ENCODE data around the gene SH2B3.
A peak's percentile ranks its signal among the peaks of the same experiment; 100 is the strongest.

SH2B3 gene

DNA sequence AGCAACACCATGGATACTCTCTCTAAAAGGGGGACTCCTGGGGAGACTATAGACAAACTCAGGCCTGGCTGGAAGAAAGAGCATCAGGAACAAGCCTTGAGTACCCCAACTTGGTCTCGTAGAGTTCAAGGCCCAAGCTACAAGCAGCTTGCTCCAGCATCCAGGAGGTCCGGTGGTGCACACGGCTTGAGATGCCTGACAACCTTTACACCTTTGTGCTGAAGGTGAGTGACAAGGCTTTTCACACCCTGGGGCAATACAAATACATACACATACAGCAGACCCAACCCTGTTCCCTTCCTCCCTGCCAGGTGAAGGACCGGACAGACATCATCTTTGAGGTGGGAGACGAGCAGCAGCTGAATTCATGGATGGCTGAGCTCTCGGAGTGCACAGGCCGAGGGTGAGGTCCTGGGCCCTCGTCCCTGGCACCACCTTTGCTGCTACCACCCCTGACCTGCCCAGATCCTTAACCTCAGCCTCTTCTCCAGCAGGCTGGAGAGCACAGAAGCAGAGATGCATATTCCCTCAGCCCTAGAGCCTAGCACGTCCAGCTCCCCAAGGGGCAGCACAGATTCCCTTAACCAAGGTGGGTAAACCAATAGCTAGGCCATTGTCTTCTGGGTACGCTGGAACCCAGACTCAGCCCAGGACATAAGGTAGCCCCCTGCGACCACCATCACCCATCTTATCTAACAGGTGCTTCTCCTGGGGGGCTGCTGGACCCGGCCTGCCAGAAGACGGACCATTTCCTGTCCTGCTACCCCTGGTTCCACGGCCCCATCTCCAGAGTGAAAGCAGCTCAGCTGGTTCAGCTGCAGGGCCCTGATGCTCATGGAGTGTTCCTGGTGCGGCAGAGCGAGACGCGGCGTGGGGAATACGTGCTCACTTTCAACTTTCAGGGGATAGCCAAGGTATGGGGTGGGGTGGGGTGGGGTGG is 41.2 kb downstream of the SH2B3 start:
- H3K27me3 Mint-ChIP-seq, result no peaks in the 10 kb centered on the region
- H3K27ac Mint-ChIP-seq, result peak overlapping the region; percentile 67
- H3K9me3 Mint-ChIP-seq, result no peaks in the 10 kb centered on the region
- DNase-seq (no peak), ATAC-seq (no peak)
- H3K36me3 Mint-ChIP-seq (ENCODE audit: low read depth), result peaks cover 54% of the 10 kb centered on the region
- H3K4me1 Mint-ChIP-seq, result peaks cover 88% of the 10 kb centered on the region
- no peak overlapping the region for H3K4me3 Mint-ChIP-seq

DNA sequence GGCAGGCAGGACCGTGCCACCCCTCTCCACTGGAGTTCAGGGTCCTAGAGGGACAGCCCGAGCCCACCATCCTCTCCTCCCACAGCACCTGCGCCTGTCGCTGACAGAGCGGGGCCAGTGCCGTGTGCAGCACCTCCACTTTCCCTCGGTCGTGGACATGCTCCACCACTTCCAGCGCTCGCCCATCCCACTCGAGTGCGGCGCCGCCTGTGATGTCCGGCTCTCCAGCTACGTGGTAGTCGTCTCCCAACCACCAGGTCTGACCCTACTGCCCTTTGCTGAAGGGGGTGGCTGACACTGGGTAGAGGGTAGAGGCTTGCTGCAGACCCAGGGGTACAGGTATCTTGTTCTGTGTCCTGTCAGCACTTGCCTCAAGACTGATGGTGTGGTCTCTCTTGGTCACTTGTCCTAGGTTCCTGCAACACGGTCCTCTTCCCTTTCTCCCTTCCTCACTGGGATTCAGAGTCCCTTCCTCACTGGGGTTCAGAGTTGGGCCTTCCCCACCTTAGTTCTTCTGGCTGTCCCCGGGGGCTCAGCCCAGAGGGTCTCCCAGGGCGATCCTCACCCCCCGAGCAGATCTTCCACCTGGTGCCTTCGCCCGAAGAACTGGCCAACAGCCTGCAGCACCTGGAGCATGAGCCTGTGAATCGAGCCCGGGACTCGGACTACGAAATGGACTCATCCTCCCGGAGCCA is 42.0 kb downstream of the SH2B3 start:
- Mint-ChIP-seq H3K27me3 (no peaks in the 10 kb centered on the region), H3K9me3 (no peaks in the 10 kb centered on the region), H3K4me1 (peaks cover 81% of the 10 kb centered on the region), H3K36me3 (ENCODE audit: low read depth) (peaks cover 54% of the 10 kb centered on the region), H3K4me3 (no peak overlapping the region), H3K27ac (peak overlapping the region; percentile 58)
- DNase-seq, result no peak
- no peak for ATAC-seq

DNA sequence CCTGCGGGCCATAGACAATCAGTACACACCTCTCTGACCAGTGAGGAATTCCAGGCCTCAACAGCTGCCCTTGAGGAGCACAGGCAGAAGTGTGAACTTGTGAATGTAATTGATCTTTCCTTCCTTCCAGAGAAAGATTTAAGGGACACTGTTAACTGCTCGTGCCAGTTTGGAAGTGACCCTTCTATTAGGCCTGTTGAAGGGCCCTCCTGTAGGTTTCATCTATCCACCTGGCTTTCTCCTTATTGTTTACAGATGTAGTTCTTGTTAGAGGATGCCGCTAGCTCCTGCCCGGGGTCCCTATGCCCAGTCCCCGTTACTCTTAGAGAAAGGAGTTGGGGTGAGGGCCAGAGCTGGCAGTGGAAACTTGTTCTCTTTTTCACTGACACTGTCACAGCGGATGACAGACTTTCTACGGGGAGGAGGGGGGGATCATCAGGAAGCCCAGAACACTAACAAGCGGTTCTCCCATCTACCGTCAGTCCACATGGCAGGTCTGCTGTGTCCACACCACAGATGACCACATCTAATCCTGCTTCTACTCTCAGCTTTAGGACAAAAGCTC is 42.6 kb downstream of the SH2B3 start:
- no peak overlapping the region for H3K4me3 Mint-ChIP-seq
- peaks cover 54% of the 10 kb centered on the region for H3K36me3 Mint-ChIP-seq (ENCODE audit: low read depth)
- H3K4me1 Mint-ChIP-seq, result peaks cover 75% of the 10 kb centered on the region

DNA sequence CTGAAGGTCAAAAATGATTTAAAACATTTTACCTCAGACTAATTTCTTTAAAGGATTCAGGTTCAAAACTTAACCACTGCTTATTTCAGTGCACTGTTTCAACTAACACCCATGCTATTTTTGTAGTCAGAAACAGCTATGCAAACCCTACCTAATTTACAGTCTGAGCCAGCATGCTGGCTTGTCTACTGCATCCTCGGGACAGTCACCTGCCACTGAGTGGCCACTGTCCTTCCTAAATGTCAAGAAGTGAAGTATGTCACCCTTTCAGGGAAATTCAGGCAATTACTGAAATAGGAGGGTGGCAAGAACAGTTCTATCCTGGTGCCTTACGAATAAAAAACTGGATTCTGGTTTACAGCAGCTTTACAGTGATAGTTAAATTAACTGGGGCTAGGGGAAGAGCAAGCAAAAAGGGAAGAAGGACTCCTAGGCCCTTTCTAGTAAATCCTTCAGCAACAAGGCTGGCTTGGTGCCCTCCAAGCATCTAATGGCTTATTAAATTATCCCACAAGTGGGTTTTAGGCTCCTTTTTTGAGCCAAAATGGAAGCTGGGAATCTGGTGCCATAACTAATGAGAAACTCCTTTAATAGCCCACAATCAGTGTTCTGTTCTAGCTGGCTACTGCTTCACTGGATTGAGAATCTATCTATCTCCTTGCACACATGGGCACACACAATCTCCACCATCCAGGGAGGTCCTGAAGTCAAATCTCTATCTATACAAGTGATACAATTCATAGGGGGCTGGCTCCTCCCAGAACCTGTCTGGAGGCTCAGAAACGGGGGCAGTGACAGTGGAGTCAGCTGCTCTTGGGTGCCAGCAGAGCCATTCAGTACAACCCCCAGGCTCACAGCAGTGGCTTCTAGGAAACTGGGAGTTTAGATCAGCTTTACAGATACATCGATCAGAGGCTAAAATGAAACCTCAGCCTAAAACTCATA is 43.4 kb downstream of the SH2B3 start:
- H3K4me3 Mint-ChIP-seq, result no peak overlapping the region
- H3K9me3 Mint-ChIP-seq, result no peaks in the 10 kb centered on the region
- peaks cover 67% of the 10 kb centered on the region for H3K4me1 Mint-ChIP-seq
- DNase-seq (no peak), ATAC-seq (no peak)
- peak overlapping the region; percentile 58 for H3K27ac Mint-ChIP-seq
- no peaks in the 10 kb centered on the region for H3K27me3 Mint-ChIP-seq
- H3K36me3 Mint-ChIP-seq (ENCODE audit: low read depth), result peaks cover 57% of the 10 kb centered on the region

More for the DNA sequence above, 42.6 kb downstream of the SH2B3 start:
- ATAC-seq, result no peak
- no peak for DNase-seq
- Mint-ChIP-seq H3K9me3 (no peaks in the 10 kb centered on the region), H3K27ac (peak overlapping the region; percentile 58), H3K27me3 (no peaks in the 10 kb centered on the region)

DNA sequence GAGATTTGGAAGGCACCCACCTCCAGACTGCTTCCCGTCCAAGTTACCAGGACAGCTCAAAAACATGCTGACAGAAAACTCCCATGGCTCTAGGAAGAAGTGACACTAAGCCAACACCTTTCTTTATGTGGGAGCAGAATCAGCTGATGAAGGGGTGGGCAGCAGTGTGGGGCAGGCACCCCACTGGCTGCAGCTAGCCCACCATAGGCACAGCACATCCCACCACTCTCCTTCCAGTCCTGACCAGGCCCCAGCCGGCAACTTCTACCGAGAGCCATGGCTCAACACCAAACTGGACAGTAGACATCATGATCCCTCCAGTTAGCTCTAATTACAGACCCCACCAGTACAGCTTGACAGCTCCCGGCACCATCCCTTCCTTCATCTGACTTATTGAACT is 45.0 kb downstream of the SH2B3 start:
- Mint-ChIP-seq H3K36me3 (ENCODE audit: low read depth) (peaks cover 58% of the 10 kb centered on the region), H3K4me1 (peaks cover 60% of the 10 kb centered on the region), H3K9me3 (no peaks in the 10 kb centered on the region), H3K4me3 (no peak overlapping the region), H3K27ac (peak overlapping the region; percentile 74), H3K27me3 (no peaks in the 10 kb centered on the region)
- ATAC-seq (no peak), DNase-seq (no peak)

DNA sequence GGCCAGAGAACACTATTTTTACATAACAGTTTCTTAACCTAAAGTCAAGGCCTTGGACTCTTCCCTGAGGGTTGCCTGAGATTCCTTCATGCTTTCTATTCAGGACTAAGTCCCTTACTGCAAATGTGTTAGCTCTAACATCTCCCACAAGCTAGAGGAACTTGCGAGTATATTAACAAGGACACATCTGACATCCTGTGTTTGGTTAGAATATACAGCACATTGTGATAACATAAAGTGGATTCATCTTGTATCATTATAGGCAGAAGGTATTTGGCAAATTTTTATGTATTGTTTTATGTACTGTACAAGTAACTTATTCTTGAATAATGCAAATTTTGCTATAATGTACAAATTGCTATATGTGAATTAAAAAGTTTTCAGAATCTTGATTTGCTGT is 45.5 kb downstream of the SH2B3 start:
- ATAC-seq (no peak), DNase-seq (no peak)
- H3K9me3 Mint-ChIP-seq, result no peaks in the 10 kb centered on the region
- peaks cover 54% of the 10 kb centered on the region for H3K4me1 Mint-ChIP-seq
- H3K27ac Mint-ChIP-seq, result no peak overlapping the region
- no peaks in the 10 kb centered on the region for H3K27me3 Mint-ChIP-seq
- H3K4me3 Mint-ChIP-seq, result no peak overlapping the region
- peaks cover 57% of the 10 kb centered on the region for H3K36me3 Mint-ChIP-seq (ENCODE audit: low read depth)

DNA sequence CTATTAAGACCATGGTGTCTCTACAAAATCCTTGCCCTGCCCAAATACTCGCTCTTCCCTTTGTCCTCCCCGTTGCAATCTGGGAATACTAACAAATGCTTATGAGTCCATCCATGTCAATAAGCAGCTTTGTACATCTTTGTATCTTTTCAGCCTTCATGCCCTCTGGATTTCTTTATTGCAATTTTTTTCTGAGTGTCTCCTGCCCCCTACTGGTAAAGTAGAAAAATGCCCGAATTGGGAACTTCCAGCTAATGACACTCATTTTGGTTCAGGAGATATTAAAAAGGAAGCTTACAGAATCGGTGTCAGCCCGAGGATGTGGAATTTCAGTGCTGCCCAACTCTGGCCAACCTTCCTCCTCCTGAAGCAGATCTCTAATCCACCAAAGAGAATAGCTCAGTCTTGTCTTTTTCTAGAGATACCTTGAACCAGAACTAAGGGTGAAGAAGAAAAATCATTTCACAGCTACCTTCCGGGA is 46.0 kb downstream of the SH2B3 start:
- no peak overlapping the region for H3K4me3 Mint-ChIP-seq
- peaks cover 50% of the 10 kb centered on the region for H3K4me1 Mint-ChIP-seq
- peak overlapping the region; percentile 13 for H3K27ac Mint-ChIP-seq
- peaks cover 52% of the 10 kb centered on the region for H3K36me3 Mint-ChIP-seq (ENCODE audit: low read depth)
- no peak for ATAC-seq
- DNase-seq, result no peak
- H3K9me3 Mint-ChIP-seq, result no peaks in the 10 kb centered on the region
- H3K27me3 Mint-ChIP-seq, result no peaks in the 10 kb centered on the region

DNA sequence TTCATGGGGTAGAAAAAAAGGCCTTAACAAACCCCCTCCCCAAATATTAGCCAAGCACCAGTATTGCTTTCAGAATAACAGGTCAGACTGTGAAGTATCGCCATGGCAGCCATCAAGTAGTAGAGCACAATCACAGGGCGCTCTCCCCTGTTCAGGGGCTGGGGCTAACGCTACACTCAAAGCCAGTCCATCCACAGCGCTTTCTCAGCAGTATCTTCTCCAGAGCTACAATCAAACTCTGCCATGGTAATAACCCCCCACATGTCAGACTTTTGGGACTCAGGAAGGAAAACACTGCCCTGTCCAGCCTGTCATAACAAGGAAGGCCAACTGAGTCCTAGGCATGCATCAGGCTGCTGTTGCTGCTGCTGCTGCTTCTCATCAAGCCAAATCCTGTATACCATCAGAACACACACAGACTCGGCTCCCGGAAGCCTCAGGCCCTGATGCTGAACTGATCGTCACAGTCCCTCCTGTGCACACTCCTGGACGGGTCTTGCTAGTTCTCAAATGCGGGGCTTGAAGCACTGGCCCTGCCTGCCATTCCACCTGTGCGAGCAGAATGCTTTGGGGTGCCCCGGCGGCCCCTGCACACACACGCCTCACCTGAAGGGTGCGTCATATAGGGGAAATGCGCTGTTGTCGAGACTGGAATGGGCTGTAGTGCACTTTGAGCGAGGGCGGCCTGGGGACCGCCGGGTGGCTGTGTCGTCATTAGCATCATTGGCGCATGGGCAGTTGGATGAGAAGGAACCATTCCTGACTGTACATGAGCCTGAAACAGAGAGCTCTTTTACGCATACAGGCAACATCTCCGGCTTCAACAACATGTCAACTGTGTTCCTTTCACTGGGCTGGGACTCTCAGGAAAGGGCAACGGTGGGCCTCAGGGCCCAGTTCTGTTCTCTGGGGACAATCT is 47.6 kb downstream of the SH2B3 start:
- Mint-ChIP-seq H3K36me3 (ENCODE audit: low read depth) (peaks cover 42% of the 10 kb centered on the region), H3K4me1 (peaks cover 38% of the 10 kb centered on the region), H3K27ac (peak overlapping the region; percentile 54), H3K9me3 (no peaks in the 10 kb centered on the region), H3K27me3 (no peaks in the 10 kb centered on the region), H3K4me3 (no peak overlapping the region)
- DNase-seq (no peak), ATAC-seq (no peak)

DNA sequence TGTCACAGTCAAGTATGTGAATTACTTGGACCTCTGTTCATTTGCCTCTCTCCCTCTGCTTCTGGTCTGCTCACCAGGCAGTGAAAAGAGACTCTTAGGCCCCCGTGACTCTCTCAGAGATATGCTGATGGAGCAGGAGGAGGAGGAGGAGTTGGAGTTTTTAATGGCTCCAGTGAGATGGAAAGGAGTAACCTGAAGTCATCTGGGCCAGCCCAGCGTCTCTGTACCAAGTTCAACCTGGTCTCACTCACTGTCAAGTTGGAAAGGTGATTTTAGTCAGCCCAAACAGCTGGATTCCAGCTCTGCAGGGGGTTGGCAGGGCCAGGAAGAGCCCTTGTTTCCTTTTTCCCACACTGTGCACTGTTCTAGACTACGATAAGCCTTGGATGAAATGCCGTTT is 48.6 kb downstream of the SH2B3 start:
- Mint-ChIP-seq H3K36me3 (ENCODE audit: low read depth) (peaks cover 34% of the 10 kb centered on the region), H3K4me3 (no peak overlapping the region), H3K9me3 (no peaks in the 10 kb centered on the region), H3K27me3 (no peaks in the 10 kb centered on the region), H3K4me1 (peaks cover 31% of the 10 kb centered on the region), H3K27ac (no peak overlapping the region)
- ATAC-seq, result no peak
- DNase-seq, result no peak

DNA sequence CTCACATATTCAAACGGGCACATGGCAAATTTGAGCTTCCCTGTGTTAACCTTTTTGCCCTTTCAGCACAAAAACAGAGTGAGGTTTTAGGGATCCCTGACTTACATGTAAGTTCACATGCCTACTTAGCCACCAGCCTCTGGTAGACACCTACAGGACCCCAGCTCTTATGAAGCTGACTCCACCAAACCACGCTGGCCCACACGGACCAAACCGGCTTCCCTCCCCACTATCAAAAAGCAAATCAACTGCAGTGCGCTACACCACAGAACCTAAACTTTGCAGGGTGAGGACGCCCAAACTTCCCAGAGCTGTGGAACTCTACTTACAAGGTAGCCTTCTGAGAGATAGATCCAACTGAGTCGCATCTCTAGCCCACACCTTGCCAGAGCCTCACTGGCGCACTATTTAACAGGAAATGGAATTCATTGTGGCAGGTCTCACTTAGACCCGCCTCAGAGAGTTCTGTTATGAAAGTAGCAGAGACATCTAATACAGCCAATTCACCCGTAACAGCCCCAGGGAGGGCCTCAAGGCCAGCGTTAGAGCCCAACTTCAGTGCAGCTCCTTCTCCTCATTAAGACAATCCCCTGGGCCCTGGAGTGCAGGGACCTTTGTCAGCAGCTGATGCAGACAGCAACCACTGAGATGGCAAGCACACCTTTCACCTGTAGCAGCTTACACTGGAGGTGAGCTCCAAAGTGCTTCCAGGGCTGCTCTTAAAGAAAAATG is 49.2 kb downstream of the SH2B3 start:
- Mint-ChIP-seq H3K9me3 (no peaks in the 10 kb centered on the region), H3K27ac (peak overlapping the region; percentile 20), H3K4me3 (no peak overlapping the region), H3K36me3 (ENCODE audit: low read depth) (peaks cover 32% of the 10 kb centered on the region), H3K27me3 (no peaks in the 10 kb centered on the region), H3K4me1 (peaks cover 26% of the 10 kb centered on the region)
- DNase-seq (no peak), ATAC-seq (peak; percentile 27)

DNA sequence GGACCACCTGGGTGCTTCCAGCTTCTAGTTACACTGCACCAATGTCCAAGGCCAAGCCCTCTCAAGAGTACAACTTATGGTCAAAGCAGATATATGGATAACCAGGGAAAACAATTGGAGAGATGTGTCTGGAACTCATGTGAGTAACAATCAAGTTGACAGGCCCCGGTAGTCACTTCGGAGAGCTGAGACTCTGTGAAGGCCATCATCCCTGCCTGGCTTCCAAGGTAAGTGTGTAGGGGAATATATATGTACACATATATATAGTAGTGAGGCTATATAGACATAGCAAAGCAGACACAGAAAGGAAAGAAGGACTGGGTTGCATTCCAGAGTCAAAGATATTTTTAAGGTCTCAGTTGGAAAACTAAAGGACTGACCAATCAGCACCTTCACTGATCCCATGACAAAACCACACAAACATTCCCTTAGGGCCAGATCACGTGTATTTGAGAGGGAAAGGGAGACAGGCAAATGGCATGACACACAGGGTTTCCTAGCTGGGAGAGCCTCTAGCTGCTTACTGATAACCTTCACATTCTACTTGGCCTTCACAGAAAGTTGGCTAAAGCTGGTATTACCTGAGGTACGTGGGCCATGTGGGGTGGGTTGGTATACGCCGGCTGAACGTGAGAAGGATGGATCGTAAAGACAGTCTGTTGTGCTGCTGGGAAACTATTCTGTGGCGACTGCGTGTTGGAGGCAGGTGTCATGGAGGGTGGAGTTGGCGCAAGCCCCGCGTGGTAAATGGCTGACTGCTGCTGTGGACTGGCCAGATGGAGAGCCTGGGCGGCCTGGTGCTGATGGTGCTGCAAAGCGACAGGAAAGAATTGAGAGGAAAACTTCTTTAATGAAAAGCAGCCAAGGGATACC is 50.0 kb downstream of the SH2B3 start:
- Mint-ChIP-seq H3K9me3 (no peaks in the 10 kb centered on the region), H3K27me3 (no peaks in the 10 kb centered on the region), H3K36me3 (ENCODE audit: low read depth) (peaks cover 31% of the 10 kb centered on the region), H3K4me1 (peaks cover 18% of the 10 kb centered on the region), H3K27ac (no peak overlapping the region), H3K4me3 (no peak overlapping the region)
- no peak for ATAC-seq
- no peak for DNase-seq

DNA sequence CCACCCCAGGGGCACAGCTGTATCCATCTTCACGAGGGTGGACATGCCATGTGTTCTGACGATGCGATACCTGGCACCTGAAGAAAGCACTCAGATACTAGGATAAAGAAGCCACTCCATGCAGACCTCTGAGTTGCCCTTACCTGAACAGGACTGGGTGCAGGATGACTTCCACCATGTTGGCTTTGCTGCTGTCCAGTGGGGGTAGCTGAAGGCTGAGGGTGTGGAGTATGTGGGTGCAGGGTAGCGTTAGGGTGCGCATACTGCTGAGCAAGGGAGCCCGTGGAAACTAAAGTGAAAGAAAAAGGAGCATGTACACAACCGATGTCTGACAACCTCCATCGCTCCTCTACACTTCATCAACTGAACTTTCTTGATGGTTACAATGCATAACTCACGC is 51.3 kb downstream of the SH2B3 start:
- ATAC-seq (no peak), DNase-seq (no peak)
- Mint-ChIP-seq H3K4me1 (peaks cover 8% of the 10 kb centered on the region), H3K36me3 (ENCODE audit: low read depth) (peaks cover 20% of the 10 kb centered on the region), H3K27me3 (no peaks in the 10 kb centered on the region), H3K9me3 (no peaks in the 10 kb centered on the region), H3K4me3 (no peak overlapping the region), H3K27ac (no peak overlapping the region)

Data from activated naive CD8-positive, alpha-beta T cell treated with anti-CD3 and anti-CD28 coated beads, Interleukin-2, amount 50 U/mL, for 24 hours (primary cell).